Stomach (tissue), 4 donors: ENCODE data around the gene SNAPC2.

ENCODE experiments used
- POLR2A ChIP-seq, 4 donors: fragments of 450-650 bp; IDR thresholded peaks; one replicate each; pipeline ENCODE4 v1.6.1; 2016; ENCODE audit warnings: antibody characterized with exemption in 4 of 4, control low read depth in 2 of 4, mild to moderate bottlenecking in 1 of 4, moderate library complexity in 1 of 4
- POLR2AphosphoS5 ChIP-seq, 3 donors: sonication (generic); formaldehyde crosslinking; IDR thresholded peaks; one replicate each; pipeline ENCODE4 v1.6.1; 2016; ENCODE audit warnings: antibody characterized with exemption in 3 of 3
- TF ChIP-seq, protein P1 (sequence below), 7 experiments: fragments of 450-650 bp in 4 of 7; fragments of 200-600 bp in 3 of 7; sonication (generic) in 3 of 7; IDR thresholded peaks; one replicate each; pipeline ENCODE4 v1.5.1; 2016 to 2019; ENCODE audit warnings: antibody characterized with exemption in 7 of 7, control low read depth in 2 of 7, mild to moderate bottlenecking in 1 of 7

DNA sequence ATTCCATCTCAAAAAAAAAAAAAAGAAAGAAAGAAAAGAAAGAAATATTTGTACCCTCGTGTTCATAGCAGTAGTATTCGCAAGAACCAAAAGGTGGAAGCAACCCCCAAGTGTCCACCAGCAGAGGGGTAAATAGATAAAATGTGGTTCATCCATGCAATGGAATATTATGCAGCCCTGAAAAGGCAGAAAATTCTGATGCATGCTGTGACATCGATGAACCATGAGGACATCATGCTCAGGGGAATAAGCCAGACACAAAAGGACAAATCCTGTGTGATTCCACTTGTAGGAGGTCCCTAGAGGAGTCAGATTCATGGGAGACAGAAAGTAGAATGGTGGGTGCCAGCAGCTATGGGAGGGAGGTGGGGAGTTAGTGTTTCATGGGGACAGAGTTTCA lies 38.2 kb upstream of the SNAPC2 start:
- TF ChIP-seq POLR2A (IDR thresholded peaks at IDR 0.05) (no peak), POLR2AphosphoS5 (IDR thresholded peaks at IDR 0.05) (no peak)
- TF ChIP-seq, protein P1, sequence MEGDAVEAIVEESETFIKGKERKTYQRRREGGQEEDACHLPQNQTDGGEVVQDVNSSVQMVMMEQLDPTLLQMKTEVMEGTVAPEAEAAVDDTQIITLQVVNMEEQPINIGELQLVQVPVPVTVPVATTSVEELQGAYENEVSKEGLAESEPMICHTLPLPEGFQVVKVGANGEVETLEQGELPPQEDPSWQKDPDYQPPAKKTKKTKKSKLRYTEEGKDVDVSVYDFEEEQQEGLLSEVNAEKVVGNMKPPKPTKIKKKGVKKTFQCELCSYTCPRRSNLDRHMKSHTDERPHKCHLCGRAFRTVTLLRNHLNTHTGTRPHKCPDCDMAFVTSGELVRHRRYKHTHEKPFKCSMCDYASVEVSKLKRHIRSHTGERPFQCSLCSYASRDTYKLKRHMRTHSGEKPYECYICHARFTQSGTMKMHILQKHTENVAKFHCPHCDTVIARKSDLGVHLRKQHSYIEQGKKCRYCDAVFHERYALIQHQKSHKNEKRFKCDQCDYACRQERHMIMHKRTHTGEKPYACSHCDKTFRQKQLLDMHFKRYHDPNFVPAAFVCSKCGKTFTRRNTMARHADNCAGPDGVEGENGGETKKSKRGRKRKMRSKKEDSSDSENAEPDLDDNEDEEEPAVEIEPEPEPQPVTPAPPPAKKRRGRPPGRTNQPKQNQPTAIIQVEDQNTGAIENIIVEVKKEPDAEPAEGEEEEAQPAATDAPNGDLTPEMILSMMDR (IDR thresholded peaks at IDR 0.05), result no peak
